ENCODE data around the gene HOXC10. TPM values are rescaled to one million over a fixed set of nuclear protein-coding genes. Genes with fewer than 3 reads are reported as not detected.
A peak's percentile ranks its signal among the peaks of the same experiment; 100 is the strongest.

The HOXC10 gene
- total RNA-seq, 1 experiment from 2014 or later = 19.8 TPM

GRCh38 chr12:53948650-53949593 is 36.0 kb upstream of the HOXC10 start:
- H3K36me3 ChIP-seq = peaks cover 4% of the 10 kb centered on the region; the same call in 1 of the 2 replicates
- no peak overlapping the region for H3K4me3 ChIP-seq
- no peaks in the 10 kb centered on the region for H3K9me3 ChIP-seq
- no peaks in the 10 kb centered on the region for H3K27me3 ChIP-seq
- DNase-seq = no peak

GRCh38 chr12:53949631-53950436 is 35.1 kb upstream of the HOXC10 start:
- Histone ChIP-seq H3K36me3 (peaks cover 4% of the 10 kb centered on the region; the same call in 1 of the 2 replicates), H3K4me3 (no peak overlapping the region), H3K9me3 (no peaks in the 10 kb centered on the region), H3K27me3 (no peaks in the 10 kb centered on the region)
- DNase-seq = no peak

- no peak for DNase-seq
- Histone ChIP-seq H3K36me3 (peaks cover 4% of the 10 kb centered on the region; the same call in 1 of the 2 replicates), H3K4me3 (no peak overlapping the region), H3K9me3 (no peaks in the 10 kb centered on the region), H3K27me3 (no peaks in the 10 kb centered on the region)
Measured at GRCh38 chr12:53950437-53950773, 34.5 kb upstream of the HOXC10 start.

GRCh38 chr12:53950789-53951576 is 34.0 kb upstream of the HOXC10 start:
- DNase-seq = no peak
- H3K9me3 ChIP-seq = no peaks in the 10 kb centered on the region
- H3K4me3 ChIP-seq = no peak overlapping the region
- peaks cover 2% of the 10 kb centered on the region; the same call in 1 of the 2 replicates for H3K36me3 ChIP-seq
- no peaks in the 10 kb centered on the region for H3K27me3 ChIP-seq

- Histone ChIP-seq H3K36me3 (no peaks in the 10 kb centered on the region), H3K27me3 (no peaks in the 10 kb centered on the region), H3K9me3 (no peaks in the 10 kb centered on the region), H3K4me3 (no peak overlapping the region)
- DNase-seq = no peak
Measured at GRCh38 chr12:53951577-53952334, 33.2 kb upstream of the HOXC10 start.

- H3K4me3 ChIP-seq = no peak overlapping the region
- no peaks in the 10 kb centered on the region for H3K9me3 ChIP-seq
- no peaks in the 10 kb centered on the region for H3K27me3 ChIP-seq
- H3K36me3 ChIP-seq = no peaks in the 10 kb centered on the region
- no peak for DNase-seq
Measured at GRCh38 chr12:53952335-53952694, 32.6 kb upstream of the HOXC10 start.

- Histone ChIP-seq H3K27me3 (no peaks in the 10 kb centered on the region), H3K9me3 (no peaks in the 10 kb centered on the region)
- DNase-seq = no peak
Measured at GRCh38 chr12:53952871-53953734, 31.8 kb upstream of the HOXC10 start.

GRCh38 chr12:53953831-53954693 is 30.9 kb upstream of the HOXC10 start:
- Histone ChIP-seq H3K27me3 (no peaks in the 10 kb centered on the region), H3K4me3 (peak overlapping the region; percentile 57), H3K36me3 (no peaks in the 10 kb centered on the region), H3K9me3 (no peaks in the 10 kb centered on the region)
- no peak for DNase-seq

More at GRCh38 chr12:53952871-53953734, 31.8 kb upstream of the HOXC10 start:
- Histone ChIP-seq H3K4me3 (no peak overlapping the region), H3K36me3 (no peaks in the 10 kb centered on the region)

GRCh38 chr12:53954694-53955035 is 30.3 kb upstream of the HOXC10 start, which contains the start of gene HOXC12:
HOXC12 (plus strand) TSS chr12:53954903; CDS start chr12:53954930, 27 bp downstream.
- H3K36me3 ChIP-seq = no peaks in the 10 kb centered on the region
- H3K27me3 ChIP-seq = no peaks in the 10 kb centered on the region
- peak; percentile 54 for DNase-seq
- no peaks in the 10 kb centered on the region for H3K9me3 ChIP-seq
- peak within 1 kb of the TSS; percentile 57 for H3K4me3 ChIP-seq

- Histone ChIP-seq H3K36me3 (no peaks in the 10 kb centered on the region), H3K4me3 (peak overlapping the region; percentile 57), H3K27me3 (no peaks in the 10 kb centered on the region), H3K9me3 (no peaks in the 10 kb centered on the region)
- DNase-seq = peak; percentile 26
Measured at GRCh38 chr12:53955036-53955775, 29.7 kb upstream of the HOXC10 start.

GRCh38 chr12:53955776-53956250 is 29.1 kb upstream of the HOXC10 start:
- H3K4me3 ChIP-seq = peak overlapping the region; percentile 57
- no peak for DNase-seq
- H3K9me3 ChIP-seq = no peaks in the 10 kb centered on the region
- no peaks in the 10 kb centered on the region for H3K27me3 ChIP-seq
- H3K36me3 ChIP-seq = no peaks in the 10 kb centered on the region

- DNase-seq = peak; percentile 24
- no peaks in the 10 kb centered on the region for H3K27me3 ChIP-seq
Measured at GRCh38 chr12:53956251-53956887, 28.6 kb upstream of the HOXC10 start.

GRCh38 chr12:53956914-53957536 is 27.9 kb upstream of the HOXC10 start:
- Histone ChIP-seq H3K9me3 (no peaks in the 10 kb centered on the region), H3K27me3 (no peaks in the 10 kb centered on the region)
- DNase-seq = no peak

More at GRCh38 chr12:53956251-53956887, 28.6 kb upstream of the HOXC10 start:
- no peaks in the 10 kb centered on the region for H3K36me3 ChIP-seq
- H3K4me3 ChIP-seq = no peak overlapping the region
- no peaks in the 10 kb centered on the region for H3K9me3 ChIP-seq

More at GRCh38 chr12:53956914-53957536, 27.9 kb upstream of the HOXC10 start:
- no peak overlapping the region for H3K4me3 ChIP-seq
- no peaks in the 10 kb centered on the region for H3K36me3 ChIP-seq
